ENCODE measurements around the gene ZNF407.

GRCh38 chr18:74947417-74947816 lies 349.7 kb downstream of the ZNF407 start:
- TF ChIP-seq ZNF274 (IDR thresholded peaks at IDR 0.05; ENCODE audit: low read depth, low read length): no peak
- no peak for TF ChIP-seq YY1 (IDR thresholded peaks at IDR 0.05; ENCODE audit: insufficient read depth, insufficient read length)
- TF ChIP-seq SUZ12 (IDR thresholded peaks at IDR 0.05; ENCODE audit: extremely low read depth, insufficient read depth, insufficient read length): no peak

Measured in NT2/D1 (cell line).